DND-41 (cell line): ENCODE data around the gene TMEM250.

Experiments
- ATAC-seq: fragments of 200-7000 bp; cut with Tn5 transposase; 3 replicates; pipeline ENCODE4 v1.9.1; 2021; ENCODE audit warnings: low read depth; ENCODE audit not compliant: insufficient read depth
- DNase-seq: peaks from one replicate; pipeline ENCODE4 v3.0.0-alpha.2; 2020
- H2AFZ ChIP-seq: 2 replicates; pipeline ENCODE4 v1.6.0; 2012; ENCODE audit warnings: low read depth, low read length
- H3K27ac ChIP-seq: 2 replicates; pipeline ENCODE4 v1.5.1; 2012; ENCODE audit warnings: low read length, inconsistent platforms
- H3K27me3 ChIP-seq: fragments of 200-600 bp; sonication (generic); 2 replicates; pipeline ENCODE4 v1.6.0; 2012; ENCODE audit warnings: low read length, mild to moderate bottlenecking, inconsistent platforms; ENCODE audit not compliant: insufficient read depth, poor library complexity
- H3K36me3 ChIP-seq: 2 replicates; pipeline ENCODE4 v1.5.1; 2012; ENCODE audit warnings: low read length, inconsistent platforms; ENCODE audit not compliant: insufficient read depth
- H3K4me1 ChIP-seq: 2 replicates; pipeline ENCODE4 v1.5.1; 2012; ENCODE audit warnings: mild to moderate bottlenecking, low read length; ENCODE audit not compliant: insufficient read depth
- H3K4me2 ChIP-seq: 2 replicates; pipeline ENCODE4 v1.6.0; 2012; ENCODE audit warnings: mild to moderate bottlenecking, moderate library complexity, low read length, inconsistent platforms; ENCODE audit not compliant: insufficient read depth
- H3K4me3 ChIP-seq, 2 experiments: fragments of 200-600 bp in 1 of 2; shearing (Covaris generic) in 1 of 2; 2 replicates each; pipeline ENCODE4 v1.5.1; 2012 to 2016; ENCODE audit warnings: inconsistent platforms in 2 of 2, low read length in 2 of 2, mild to moderate bottlenecking in 2 of 2, low read depth in 1 of 2, moderate library complexity in 1 of 2
- H3K79me2 ChIP-seq: 2 replicates; pipeline ENCODE4 v1.6.0; 2012; ENCODE audit warnings: low read length, inconsistent platforms; ENCODE audit not compliant: insufficient read depth
- H3K9ac ChIP-seq: 2 replicates; pipeline ENCODE4 v1.6.0; 2012; ENCODE audit warnings: low read depth, mild to moderate bottlenecking, inconsistent platforms, low read length, moderate library complexity
- H3K9me3 ChIP-seq: 2 replicates; pipeline ENCODE4 v1.5.1; 2012; ENCODE audit warnings: low read length, moderate library complexity, mild to moderate bottlenecking, inconsistent platforms; ENCODE audit not compliant: insufficient read depth, severe bottlenecking
- H4K20me1 ChIP-seq: 2 replicates; pipeline ENCODE4 v1.6.0; 2012; ENCODE audit warnings: low read length; ENCODE audit not compliant: insufficient read depth
- EZH2 ChIP-seq: IDR thresholded peaks from 3 replicates; pipeline ENCODE4 v1.6.1; 2012; ENCODE audit warnings: borderline replicate concordance, low read depth, mild to moderate bottlenecking, moderate library complexity, low read length, inconsistent platforms; ENCODE audit not compliant: severe bottlenecking
- TF ChIP-seq, protein P1 (sequence below): IDR thresholded peaks from 2 replicates; pipeline ENCODE4 v1.5.1; 2012; ENCODE audit warnings: borderline replicate concordance, low read length, moderate library complexity, mild to moderate bottlenecking; ENCODE audit not compliant: poor library complexity, severe bottlenecking; ENCODE audit errors: extremely low read depth

The TMEM250 gene

GRCh38 chr9:136109351-136110081 lies 9.2 kb downstream of the TMEM250 start:
- H4K20me1 ChIP-seq = no peaks in the 10 kb centered on the region; the same call in 1 of the 2 replicates
- peak overlapping the region; percentile 85 for H3K27ac ChIP-seq
- no peaks in the 10 kb centered on the region for H3K79me2 ChIP-seq
- no peaks in the 10 kb centered on the region for H3K27me3 ChIP-seq
- TF ChIP-seq EZH2 = no peak
- TF ChIP-seq, protein P1, sequence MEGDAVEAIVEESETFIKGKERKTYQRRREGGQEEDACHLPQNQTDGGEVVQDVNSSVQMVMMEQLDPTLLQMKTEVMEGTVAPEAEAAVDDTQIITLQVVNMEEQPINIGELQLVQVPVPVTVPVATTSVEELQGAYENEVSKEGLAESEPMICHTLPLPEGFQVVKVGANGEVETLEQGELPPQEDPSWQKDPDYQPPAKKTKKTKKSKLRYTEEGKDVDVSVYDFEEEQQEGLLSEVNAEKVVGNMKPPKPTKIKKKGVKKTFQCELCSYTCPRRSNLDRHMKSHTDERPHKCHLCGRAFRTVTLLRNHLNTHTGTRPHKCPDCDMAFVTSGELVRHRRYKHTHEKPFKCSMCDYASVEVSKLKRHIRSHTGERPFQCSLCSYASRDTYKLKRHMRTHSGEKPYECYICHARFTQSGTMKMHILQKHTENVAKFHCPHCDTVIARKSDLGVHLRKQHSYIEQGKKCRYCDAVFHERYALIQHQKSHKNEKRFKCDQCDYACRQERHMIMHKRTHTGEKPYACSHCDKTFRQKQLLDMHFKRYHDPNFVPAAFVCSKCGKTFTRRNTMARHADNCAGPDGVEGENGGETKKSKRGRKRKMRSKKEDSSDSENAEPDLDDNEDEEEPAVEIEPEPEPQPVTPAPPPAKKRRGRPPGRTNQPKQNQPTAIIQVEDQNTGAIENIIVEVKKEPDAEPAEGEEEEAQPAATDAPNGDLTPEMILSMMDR = peak; percentile 17
- peaks cover 37% of the 10 kb centered on the region for H3K4me1 ChIP-seq
- peaks cover 4% of the 10 kb centered on the region; the same call in 1 of the 2 replicates for H3K36me3 ChIP-seq
- peak overlapping the region; percentile 75 for H3K4me2 ChIP-seq
- H3K4me3 ChIP-seq = peak overlapping the region in 1 of 2 experiments; percentile 56; a peak in 2 of 4 replicates
- ATAC-seq (peak; percentile 97), DNase-seq (peak; percentile 96)
- H3K9ac ChIP-seq = peak overlapping the region; percentile 65
- H3K9me3 ChIP-seq = no peaks in the 10 kb centered on the region
- H2AFZ ChIP-seq = peak overlapping the region; percentile 88

- no peaks in the 10 kb centered on the region for H3K36me3 ChIP-seq
- no peaks in the 10 kb centered on the region for H3K27me3 ChIP-seq
- no peaks in the 10 kb centered on the region for H3K79me2 ChIP-seq
- TF ChIP-seq, protein P1 = no peak
- TF ChIP-seq EZH2 = no peak
- ATAC-seq = no peak
- H3K27ac ChIP-seq = peak overlapping the region; percentile 85
- peak overlapping the region; percentile 75 for H3K4me2 ChIP-seq
- H2AFZ ChIP-seq = peak overlapping the region; percentile 88
- H4K20me1 ChIP-seq = no peaks in the 10 kb centered on the region; the same call in 1 of the 2 replicates
- peaks cover 37% of the 10 kb centered on the region for H3K4me1 ChIP-seq
- no peaks in the 10 kb centered on the region for H3K9me3 ChIP-seq
- H3K9ac ChIP-seq = peak overlapping the region; percentile 65
- no peak for DNase-seq
- peak overlapping the region in 1 of 2 experiments; percentile 56; a peak in 2 of 4 replicates for H3K4me3 ChIP-seq
Observed at GRCh38 chr9:136108648-136109266, 9.9 kb downstream of the TMEM250 start.

DNA sequence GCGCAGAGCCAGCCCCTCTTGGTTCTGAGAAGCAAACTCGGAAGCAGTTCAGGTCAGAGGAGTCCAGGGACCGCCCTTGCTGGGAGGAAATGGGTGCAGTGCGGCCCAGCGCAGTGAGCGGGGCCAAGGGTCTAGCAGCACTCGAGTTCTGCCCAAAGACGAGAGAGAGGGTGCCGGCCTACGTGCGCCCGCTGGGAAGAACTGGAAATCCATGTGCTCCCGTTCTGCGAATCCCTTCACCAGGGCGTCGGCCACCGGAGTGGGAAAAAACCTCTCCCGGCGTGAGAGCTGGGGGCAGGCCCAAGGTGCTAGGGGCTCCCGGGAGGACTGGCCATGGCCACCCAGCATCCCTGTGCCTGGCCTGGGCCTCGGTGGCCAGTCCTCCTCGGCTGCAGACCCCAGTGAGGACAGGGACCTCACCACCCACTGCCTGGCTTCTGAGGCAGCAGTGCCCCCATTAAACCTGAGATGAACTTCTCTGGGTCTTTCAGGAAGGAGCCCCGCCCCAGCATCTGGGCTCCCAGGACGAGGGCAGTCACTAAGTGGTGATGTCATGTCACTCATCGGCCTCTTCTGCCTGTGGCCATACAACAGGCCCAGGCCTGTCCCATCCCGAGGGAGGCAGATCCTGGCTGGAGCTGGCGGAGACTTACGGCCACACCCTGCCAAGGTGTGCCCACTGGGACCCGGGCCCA lies 10.6 kb downstream of the TMEM250 start:
- no peak for ATAC-seq
- no peak overlapping the region for H3K4me3 ChIP-seq
- DNase-seq = no peak
- no peak overlapping the region for H2AFZ ChIP-seq
- TF ChIP-seq, protein P1 = no peak
- TF ChIP-seq EZH2 = no peak
- H3K27ac ChIP-seq = no peak overlapping the region
- H3K9ac ChIP-seq = no peak overlapping the region
- no peak overlapping the region for H3K4me2 ChIP-seq
- no peaks in the 10 kb centered on the region for H3K79me2 ChIP-seq
- no peaks in the 10 kb centered on the region for H3K27me3 ChIP-seq
- no peaks in the 10 kb centered on the region; the same call in 1 of the 2 replicates for H4K20me1 ChIP-seq
- H3K36me3 ChIP-seq = no peaks in the 10 kb centered on the region
- no peaks in the 10 kb centered on the region for H3K9me3 ChIP-seq
- H3K4me1 ChIP-seq = peaks cover 37% of the 10 kb centered on the region
